OCI-M1 (cell line): ENCODE data around the gene CRELD2.

Source experiments
- DNase-seq: peaks from one replicate; lab custom pipeline; 2025; lab: John Stamatoyannopoulos, UW

Gene CRELD2

GRCh38 chr22:49968831-49969661 is 50.6 kb downstream of the CRELD2 start:
- no peak for DNase-seq

- DNase-seq, result no peak
Observed at GRCh38 chr22:49969751-49970527, 51.5 kb downstream of the CRELD2 start.

- peak; percentile 97 for DNase-seq
Observed at GRCh38 chr22:49970528-49971231, 52.2 kb downstream of the CRELD2 start.

GRCh38 chr22:49971232-49972162 is 53.1 kb downstream of the CRELD2 start:
- peak; percentile 75 for DNase-seq

- no peak for DNase-seq
Observed at GRCh38 chr22:49972163-49973017, 54.0 kb downstream of the CRELD2 start.

- no peak for DNase-seq
Observed at GRCh38 chr22:49973018-49973961, 54.9 kb downstream of the CRELD2 start.

- DNase-seq, result peak; percentile 75
Observed at GRCh38 chr22:49975543-49976389, 57.3 kb downstream of the CRELD2 start.

- DNase-seq, result peak; percentile 80
Observed at GRCh38 chr22:49976439-49977175, 58.2 kb downstream of the CRELD2 start.
